Renal cortex interstitium (tissue), 11 donors: ENCODE data around the gene FBLIM1. TPM values are rescaled to one million over a fixed set of nuclear protein-coding genes. Genes with fewer than 3 reads are reported as not detected.

Experiments used
- DNase-seq, 11 donors: peaks; one replicate each; pipeline ENCODE4 v3.0.0-alpha.2; 2013; ENCODE audit warnings: low read depth in 9 of 11, low spot score in 4 of 11; ENCODE audit errors: extremely low read depth in 1 of 11
- polyA plus RNA-seq, 3 donors: library from polyadenylated mRNA; unstranded; fragments of 120-200 nt; gene quantifications; one replicate each; pipeline ENCODE4 v1.2.1, GENCODE V29; 2013; ENCODE audit not compliant: insufficient read length in 3 of 3

FBLIM1 gene
- polyA plus RNA-seq, 3 donors, result 43.8 to 60.8 (median 56.9) TPM

GRCh38 chr1:15727021-15727420 is 31.6 kb upstream of the FBLIM1 start:
- DNase-seq, result no peak

- DNase-seq, result no peak
Measured at GRCh38 chr1:15727424-15727823, 31.2 kb upstream of the FBLIM1 start.

GRCh38 chr1:15727866-15728534 is 30.6 kb upstream of the FBLIM1 start:
- no peak for DNase-seq

GRCh38 chr1:15728937-15729657 is 29.5 kb upstream of the FBLIM1 start:
- no peak for DNase-seq

GRCh38 chr1:15730423-15730822 is 28.2 kb upstream of the FBLIM1 start:
- no peak for DNase-seq

- no peak for DNase-seq
Measured at GRCh38 chr1:15730936-15731335, 27.7 kb upstream of the FBLIM1 start.

- no peak for DNase-seq
Measured at GRCh38 chr1:15731735-15732685, 26.6 kb upstream of the FBLIM1 start.

GRCh38 chr1:15732686-15733081 is 25.9 kb upstream of the FBLIM1 start:
- no peak for DNase-seq

GRCh38 chr1:15733218-15733725 is 25.3 kb upstream of the FBLIM1 start:
- no peak for DNase-seq

GRCh38 chr1:15733726-15734226 is 24.8 kb upstream of the FBLIM1 start:
- no peak for DNase-seq

- no peak for DNase-seq
Measured at GRCh38 chr1:15734296-15734695, 24.3 kb upstream of the FBLIM1 start.

- DNase-seq, result no peak
Measured at GRCh38 chr1:15734901-15735300, 23.7 kb upstream of the FBLIM1 start.

- DNase-seq, result no peak
Measured at GRCh38 chr1:15735304-15736037, 23.1 kb upstream of the FBLIM1 start.

- no peak for DNase-seq
Measured at GRCh38 chr1:15736038-15736891, 22.3 kb upstream of the FBLIM1 start, which contains the start of gene SLC25A34. TSS of gene SLC25A34 (plus strand) at chr1:15736258. CDS start at chr1:15736486, 228 bp downstream.

GRCh38 chr1:15736892-15737261 is 21.7 kb upstream of the FBLIM1 start:
- no peak for DNase-seq

- DNase-seq, result no peak
Measured at GRCh38 chr1:15737324-15738319, 21.0 kb upstream of the FBLIM1 start.
